ENCODE data around the gene GTSF1L.

GRCh38 chr20:43725666-43726065 is 1.1 kb downstream of the GTSF1L start:
- TF ChIP-seq REST (IDR thresholded peaks at IDR 0.05; ENCODE audit: insufficient replicate concordance, low read depth) (no peak), CTCF (IDR thresholded peaks at IDR 0.05; ENCODE audit: insufficient read depth, low read length) (no peak)

Measured in HL-60 (cell line).